Vagina (tissue), 2 donors: ENCODE data around the gene BEX3.
"Not testable (repeated sequence)": the region's sequence is repeated elsewhere in the genome, so short reads cannot be mapped to it uniquely, and the experiment has no call there.

Source experiments
- CTCF ChIP-seq, 3 experiments: fragments of 450-650 bp in 2 of 3; fragments of 200-600 bp in 1 of 3; sonication (generic) in 1 of 3; IDR thresholded peaks; one replicate each; pipeline ENCODE4 v1.5.1; 2017 to 2019; ENCODE audit warnings: antibody characterized with exemption in 3 of 3, mild to moderate bottlenecking in 2 of 3, moderate library complexity in 2 of 3
- POLR2A ChIP-seq, 2 donors: fragments of 450-650 bp; IDR thresholded peaks; one replicate each; pipeline ENCODE4 v1.6.1; 2017; ENCODE audit warnings: antibody characterized with exemption in 2 of 2, mild to moderate bottlenecking in 2 of 2, moderate library complexity in 2 of 2
- POLR2AphosphoS5 ChIP-seq, 2 donors: sonication (generic); formaldehyde crosslinking; IDR thresholded peaks; one replicate each; pipeline ENCODE4 v1.9.0; 2017; ENCODE audit warnings: antibody characterized with exemption in 2 of 2, mild to moderate bottlenecking in 2 of 2, low read depth in 1 of 2; ENCODE audit not compliant: insufficient read depth in 1 of 2

DNA sequence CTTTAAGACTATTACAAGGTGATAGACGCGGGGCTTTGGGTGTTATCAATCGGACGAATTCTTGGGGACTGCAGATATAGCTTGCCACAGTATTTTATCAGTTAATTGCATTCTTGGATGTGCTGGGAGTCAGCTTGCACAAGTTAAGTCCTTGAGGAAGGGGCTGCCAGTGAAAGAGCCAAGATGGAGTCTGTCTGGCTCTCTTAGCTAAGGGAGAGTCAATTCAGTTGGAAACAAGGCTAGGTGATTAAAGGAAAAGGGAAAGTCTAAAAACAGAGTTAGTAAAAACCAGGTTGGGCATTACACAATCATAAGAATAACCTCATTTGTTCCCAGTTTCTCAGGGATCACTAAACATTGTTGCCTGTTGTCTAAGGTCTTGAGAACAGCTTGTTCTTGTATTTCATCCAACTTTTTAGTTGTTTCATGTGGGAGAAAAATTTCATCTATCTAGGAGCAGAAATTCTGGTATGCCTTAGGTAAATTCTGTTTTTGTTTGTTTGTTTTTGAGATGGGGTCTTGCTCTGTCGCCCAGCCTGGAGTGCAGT, 9.0 kb downstream of the BEX3 start:
- TF ChIP-seq CTCF (IDR thresholded peaks at IDR 0.05); POLR2AphosphoS5 (IDR thresholded peaks at IDR 0.05; ENCODE audit: insufficient read depth in 1 of 2, low read depth in 1 of 2); POLR2A (IDR thresholded peaks at IDR 0.05): not testable (repeated sequence)
